Panc1 (cell line): ENCODE results near the gene PLEKHA7.

Source experiments
- POLR2AphosphoS5 ChIP-seq: IDR thresholded peaks from 2 replicates; pipeline ENCODE4 v1.6.1; 2012; ENCODE audit warnings: mild to moderate bottlenecking, low read depth, low read length, moderate library complexity
- SIN3A ChIP-seq: IDR thresholded peaks from 2 replicates; pipeline ENCODE4 v1.6.1; 2012; ENCODE audit warnings: low read depth, mild to moderate bottlenecking, low read length, moderate library complexity, borderline replicate concordance; ENCODE audit not compliant: insufficient read depth
- TF ChIP-seq, protein P1 (sequence below): fragments of 450-650 bp; IDR thresholded peaks from 2 replicates; pipeline ENCODE4 v1.5.1; 2017; ENCODE audit warnings: mild to moderate bottlenecking

DNA sequence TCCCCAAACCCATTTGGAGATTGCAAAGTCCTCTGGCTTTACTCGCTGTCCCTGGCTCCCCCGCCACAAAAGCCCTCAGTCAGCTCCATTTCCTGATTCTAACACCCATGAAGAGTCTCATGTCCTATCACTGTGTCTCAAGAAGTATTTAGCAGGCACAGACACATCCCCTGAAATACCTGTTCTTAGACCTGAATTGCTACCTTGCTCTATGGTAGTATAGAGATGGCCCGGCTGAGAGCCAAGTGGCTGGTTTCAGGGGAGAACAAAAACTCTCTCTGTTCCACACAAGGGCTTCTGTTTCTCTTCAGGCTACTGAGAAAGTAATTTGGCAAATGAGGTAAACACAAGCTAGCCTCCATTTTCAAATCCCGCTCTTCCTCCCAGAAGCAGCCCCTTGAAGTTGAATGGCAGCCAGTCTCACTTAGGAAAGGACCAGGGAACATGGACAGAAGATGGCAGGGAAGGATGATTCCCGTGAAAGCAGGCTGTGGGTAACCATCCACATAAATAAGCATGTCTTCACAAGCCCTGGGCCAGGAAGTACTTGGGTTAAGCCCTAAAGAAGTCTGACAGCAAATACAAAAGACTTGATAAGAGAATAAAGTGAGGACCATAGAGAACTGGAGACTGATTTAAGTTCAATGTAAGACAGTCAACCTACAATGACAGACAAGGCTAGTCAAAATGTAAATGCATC, 138.0 kb downstream of the PLEKHA7 start:
- TF ChIP-seq, protein P1, sequence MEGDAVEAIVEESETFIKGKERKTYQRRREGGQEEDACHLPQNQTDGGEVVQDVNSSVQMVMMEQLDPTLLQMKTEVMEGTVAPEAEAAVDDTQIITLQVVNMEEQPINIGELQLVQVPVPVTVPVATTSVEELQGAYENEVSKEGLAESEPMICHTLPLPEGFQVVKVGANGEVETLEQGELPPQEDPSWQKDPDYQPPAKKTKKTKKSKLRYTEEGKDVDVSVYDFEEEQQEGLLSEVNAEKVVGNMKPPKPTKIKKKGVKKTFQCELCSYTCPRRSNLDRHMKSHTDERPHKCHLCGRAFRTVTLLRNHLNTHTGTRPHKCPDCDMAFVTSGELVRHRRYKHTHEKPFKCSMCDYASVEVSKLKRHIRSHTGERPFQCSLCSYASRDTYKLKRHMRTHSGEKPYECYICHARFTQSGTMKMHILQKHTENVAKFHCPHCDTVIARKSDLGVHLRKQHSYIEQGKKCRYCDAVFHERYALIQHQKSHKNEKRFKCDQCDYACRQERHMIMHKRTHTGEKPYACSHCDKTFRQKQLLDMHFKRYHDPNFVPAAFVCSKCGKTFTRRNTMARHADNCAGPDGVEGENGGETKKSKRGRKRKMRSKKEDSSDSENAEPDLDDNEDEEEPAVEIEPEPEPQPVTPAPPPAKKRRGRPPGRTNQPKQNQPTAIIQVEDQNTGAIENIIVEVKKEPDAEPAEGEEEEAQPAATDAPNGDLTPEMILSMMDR: no peak
- no peak for TF ChIP-seq POLR2AphosphoS5
- TF ChIP-seq SIN3A: no peak
